Mesendoderm (in vitro differentiated cells): ENCODE measurements around the gene ADAMTSL1.

Experiments
- DNase-seq: peaks from one replicate; pipeline ENCODE4 v3.0.0; 2013
- H2AK5ac ChIP-seq: 2 replicates; pipeline ENCODE4 v1.6.1; 2013; ENCODE audit warnings: low read length, inconsistent platforms
- H2BK120ac ChIP-seq: 2 replicates; pipeline ENCODE4 v1.6.1; 2013; ENCODE audit warnings: low read depth, mild to moderate bottlenecking, low read length, moderate library complexity, mixed read lengths
- H2BK15ac ChIP-seq: replicated peaks from 2 replicates; pipeline ENCODE4 v1.6.1; 2013; ENCODE audit warnings: low read depth, mild to moderate bottlenecking, moderate library complexity
- H2BK5ac ChIP-seq: 2 replicates; pipeline ENCODE4 v1.6.1; 2013; ENCODE audit warnings: low read length, inconsistent platforms
- H3K18ac ChIP-seq: 2 replicates; pipeline ENCODE4 v1.6.1; 2013; ENCODE audit warnings: mild to moderate bottlenecking, low read length, mixed read lengths
- H3K23ac ChIP-seq: one replicate; pipeline ENCODE4 v1.6.1; 2013; ENCODE audit warnings: low read length
- H3K27ac ChIP-seq: 2 replicates; pipeline ENCODE4 v1.5.1; 2013; ENCODE audit warnings: low read depth, mild to moderate bottlenecking, inconsistent platforms, low read length, moderate library complexity
- H3K27me3 ChIP-seq: 2 replicates; pipeline ENCODE4 v1.6.1; 2013; ENCODE audit warnings: low read length, control low read depth, mild to moderate bottlenecking, inconsistent platforms; ENCODE audit not compliant: insufficient read depth, poor library complexity
- H3K36me3 ChIP-seq: 2 replicates; pipeline ENCODE4 v1.6.1; 2013; ENCODE audit warnings: low read length, inconsistent platforms; ENCODE audit not compliant: control insufficient read depth, insufficient read depth
- H3K4ac ChIP-seq: one replicate; pipeline ENCODE4 v1.6.1; 2013; ENCODE audit warnings: low read depth, mild to moderate bottlenecking, low read length, moderate library complexity
- H3K4me1 ChIP-seq: 2 replicates; pipeline ENCODE4 v1.6.1; 2013; ENCODE audit warnings: low read depth, low read length, inconsistent platforms; ENCODE audit not compliant: control insufficient read depth
- H3K4me2 ChIP-seq: 2 replicates; pipeline ENCODE4 v1.6.1; 2013; ENCODE audit warnings: low read length
- H3K4me3 ChIP-seq: 2 replicates; pipeline ENCODE4 v1.5.1; 2013; ENCODE audit warnings: mild to moderate bottlenecking, low read length
- H3K56ac ChIP-seq: one replicate; pipeline ENCODE4 v1.6.1; 2013; ENCODE audit warnings: low read length
- H3K79me1 ChIP-seq: 2 replicates; pipeline ENCODE4 v1.6.1; 2013; ENCODE audit warnings: low read length, inconsistent platforms
- H3K79me2 ChIP-seq: 2 replicates; pipeline ENCODE4 v1.6.1; 2013; ENCODE audit warnings: mild to moderate bottlenecking, low read length; ENCODE audit not compliant: control insufficient read depth, insufficient read depth
- H3K9ac ChIP-seq: 2 replicates; pipeline ENCODE4 v1.6.1; 2013; ENCODE audit warnings: low read length, inconsistent platforms
- H4K5ac ChIP-seq: one replicate; pipeline ENCODE4 v1.6.1; 2013; ENCODE audit warnings: low read length
- H4K8ac ChIP-seq: one replicate; pipeline ENCODE4 v1.6.1; 2013; ENCODE audit warnings: low read depth, mild to moderate bottlenecking, control low read depth, low read length, moderate library complexity
- WGBS: extraction: QIAGEN DNeasy Blood & Tissue Kit; methylation state at CpG from one replicate; pipeline ENCODE4 v1.1.7; 2013; ENCODE audit warnings: low lambda C conversion rate, missing lambda C conversion rate; ENCODE audit not compliant: insufficient coverage; ENCODE audit errors: extremely low coverage; 5-methylcytosine and 5-hydroxymethylcytosine counted together

Gene ADAMTSL1

DNA sequence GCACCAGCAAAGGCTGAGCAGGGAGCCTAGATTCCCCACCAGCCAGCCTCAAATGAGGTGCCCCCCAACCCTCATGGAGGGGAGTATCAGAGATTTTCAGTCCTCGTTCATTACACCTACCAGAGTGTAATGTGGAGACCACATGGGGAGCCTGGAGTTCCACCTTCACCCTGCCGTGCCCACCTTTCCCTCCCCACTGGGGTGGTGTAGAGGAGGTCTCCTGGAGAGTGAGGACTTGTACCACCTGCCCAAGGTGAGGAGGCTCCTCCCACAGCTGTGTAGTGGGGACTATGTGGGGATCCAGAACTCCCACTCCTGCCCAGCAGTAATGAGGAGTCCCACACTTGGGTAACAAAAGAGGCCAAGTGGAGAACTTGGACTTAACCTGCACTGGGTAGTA, 337.2 kb downstream of the ADAMTSL1 start:
- Histone ChIP-seq H3K23ac (no peak overlapping the region), H3K4me1 (no peaks in the 10 kb centered on the region), H2BK120ac (no peak overlapping the region), H2BK5ac (no peak overlapping the region), H3K79me1 (no peaks in the 10 kb centered on the region), H3K4me2 (no peak overlapping the region), H3K27ac (no peak overlapping the region), H4K8ac (no peak overlapping the region), H3K18ac (no peak overlapping the region), H3K27me3 (no peaks in the 10 kb centered on the region), H2BK15ac (no peak overlapping the region), H3K9ac (no peak overlapping the region), H3K36me3 (no peaks in the 10 kb centered on the region), H4K5ac (no peak overlapping the region), H3K56ac (no peak overlapping the region), H2AK5ac (no peak overlapping the region), H3K4ac (no peak overlapping the region), H3K79me2 (no peaks in the 10 kb centered on the region), H3K4me3 (no peak overlapping the region)
- WGBS = no CpG with 5 or more reads among the region's 2 CpGs
- DNase-seq = no peak

GRCh38 chr9:18819418-18819817, 345.5 kb downstream of the ADAMTSL1 start:
- no peak overlapping the region for H2BK120ac ChIP-seq
- no peak for DNase-seq
- no CpG with 5 or more reads among the region's 3 CpGs for WGBS

GRCh38 chr9:18820566-18821095, 346.7 kb downstream of the ADAMTSL1 start:
- H2AK5ac ChIP-seq = no peak overlapping the region
- H4K5ac ChIP-seq = no peak overlapping the region
- WGBS = no CpG with 5 or more reads among the region's 3 CpGs
- no peak overlapping the region for H4K8ac ChIP-seq
- no peak overlapping the region for H3K56ac ChIP-seq
- H3K9ac ChIP-seq = no peak overlapping the region
- no peak overlapping the region for H2BK120ac ChIP-seq
- no peak overlapping the region for H2BK15ac ChIP-seq
- H3K79me1 ChIP-seq = no peaks in the 10 kb centered on the region
- no peak overlapping the region for H3K18ac ChIP-seq
- H3K4me3 ChIP-seq = no peak overlapping the region
- no peak overlapping the region for H3K4me2 ChIP-seq
- H3K23ac ChIP-seq = no peak overlapping the region
- DNase-seq = no peak
- H3K79me2 ChIP-seq = no peaks in the 10 kb centered on the region
- H3K27me3 ChIP-seq = no peaks in the 10 kb centered on the region
- peaks cover 6% of the 10 kb centered on the region for H3K4me1 ChIP-seq
- H3K27ac ChIP-seq = no peak overlapping the region
- H3K4ac ChIP-seq = no peak overlapping the region
- no peaks in the 10 kb centered on the region for H3K36me3 ChIP-seq
- no peak overlapping the region for H2BK5ac ChIP-seq

More at GRCh38 chr9:18819418-18819817, 345.5 kb downstream of the ADAMTSL1 start:
- H3K27me3 ChIP-seq = no peaks in the 10 kb centered on the region
- no peak overlapping the region for H3K4me2 ChIP-seq
- H3K23ac ChIP-seq = no peak overlapping the region
- H3K79me2 ChIP-seq = no peaks in the 10 kb centered on the region
- H3K4me3 ChIP-seq = no peak overlapping the region
- no peak overlapping the region for H2AK5ac ChIP-seq
- H2BK15ac ChIP-seq = no peak overlapping the region
- no peaks in the 10 kb centered on the region for H3K79me1 ChIP-seq
- no peak overlapping the region for H3K4ac ChIP-seq
- H3K27ac ChIP-seq = no peak overlapping the region
- no peak overlapping the region for H3K9ac ChIP-seq
- H2BK5ac ChIP-seq = no peak overlapping the region
- no peak overlapping the region for H3K56ac ChIP-seq
- no peak overlapping the region for H3K18ac ChIP-seq
- H4K5ac ChIP-seq = no peak overlapping the region
- no peak overlapping the region for H4K8ac ChIP-seq
- H3K36me3 ChIP-seq = no peaks in the 10 kb centered on the region
- peaks cover 6% of the 10 kb centered on the region for H3K4me1 ChIP-seq

DNA sequence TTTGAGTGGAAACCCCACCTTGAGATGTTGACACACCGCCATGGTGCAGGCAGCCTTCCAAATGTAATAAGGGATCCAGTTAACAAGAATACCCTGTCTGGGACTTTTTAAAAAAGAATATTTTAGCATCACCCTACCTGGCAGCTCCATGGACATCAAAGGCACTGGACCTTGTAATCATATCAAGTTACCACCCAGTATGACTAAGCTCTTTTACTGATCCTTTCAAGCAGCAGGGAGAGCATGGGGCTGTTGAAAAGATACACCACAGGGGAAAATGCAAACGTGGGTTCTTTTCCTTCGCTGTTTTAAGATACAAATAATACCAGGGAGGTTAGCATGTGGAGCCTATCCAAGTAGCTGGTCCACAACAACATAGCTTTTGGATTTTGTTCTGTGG, 347.8 kb downstream of the ADAMTSL1 start:
- Histone ChIP-seq H4K8ac (no peak overlapping the region), H3K27ac (no peak overlapping the region), H3K4me3 (no peak overlapping the region), H2BK15ac (no peak overlapping the region), H3K36me3 (no peaks in the 10 kb centered on the region), H3K23ac (no peak overlapping the region), H3K79me1 (no peaks in the 10 kb centered on the region), H3K18ac (peak overlapping the region; percentile 55), H3K79me2 (no peaks in the 10 kb centered on the region), H3K4me2 (no peak overlapping the region), H3K9ac (no peak overlapping the region), H3K4me1 (peaks cover 8% of the 10 kb centered on the region), H2BK5ac (peak overlapping the region; percentile 5), H4K5ac (no peak overlapping the region), H3K56ac (no peak overlapping the region), H3K4ac (no peak overlapping the region), H2AK5ac (no peak overlapping the region), H3K27me3 (no peaks in the 10 kb centered on the region), H2BK120ac (no peak overlapping the region)
- WGBS = no CpG with 5 or more reads among the region's 3 CpGs
- DNase-seq = peak; percentile 48

DNA sequence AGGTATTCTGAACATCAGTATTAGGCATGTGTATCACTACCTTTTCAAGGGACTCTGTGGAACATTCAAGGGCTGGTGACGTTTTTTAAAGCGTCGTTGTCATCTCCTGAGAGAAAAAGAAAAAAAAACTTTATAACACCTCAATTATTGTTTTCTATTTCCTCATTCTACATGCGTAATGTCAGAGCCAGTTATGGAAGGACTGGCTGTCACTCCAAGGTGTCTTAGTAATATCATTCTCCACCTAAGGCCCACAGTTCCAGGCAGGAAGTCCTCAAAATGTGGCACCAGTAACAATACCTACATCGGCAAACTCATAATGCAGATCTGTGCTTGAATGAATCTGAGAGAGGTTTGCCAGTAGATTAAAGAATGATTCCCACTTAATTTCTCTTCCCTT, 348.9 kb downstream of the ADAMTSL1 start:
- no peak overlapping the region for H3K4me2 ChIP-seq
- H3K23ac ChIP-seq = no peak overlapping the region
- H3K27me3 ChIP-seq = no peaks in the 10 kb centered on the region
- no peak overlapping the region for H4K8ac ChIP-seq
- no peak overlapping the region for H3K56ac ChIP-seq
- no peaks in the 10 kb centered on the region for H3K36me3 ChIP-seq
- H4K5ac ChIP-seq = no peak overlapping the region
- H2BK120ac ChIP-seq = no peak overlapping the region
- no peak overlapping the region for H2BK5ac ChIP-seq
- no peak overlapping the region for H3K18ac ChIP-seq
- no peaks in the 10 kb centered on the region for H3K79me2 ChIP-seq
- H3K9ac ChIP-seq = no peak overlapping the region
- no CpG with 5 or more reads among the region's 5 CpGs for WGBS
- H2AK5ac ChIP-seq = no peak overlapping the region
- no peak overlapping the region for H3K27ac ChIP-seq
- no peak for DNase-seq
- no peak overlapping the region for H3K4me3 ChIP-seq
- H3K4me1 ChIP-seq = peaks cover 10% of the 10 kb centered on the region
- H2BK15ac ChIP-seq = peak overlapping the region; percentile 76
- no peak overlapping the region for H3K4ac ChIP-seq
- H3K79me1 ChIP-seq = no peaks in the 10 kb centered on the region

DNA sequence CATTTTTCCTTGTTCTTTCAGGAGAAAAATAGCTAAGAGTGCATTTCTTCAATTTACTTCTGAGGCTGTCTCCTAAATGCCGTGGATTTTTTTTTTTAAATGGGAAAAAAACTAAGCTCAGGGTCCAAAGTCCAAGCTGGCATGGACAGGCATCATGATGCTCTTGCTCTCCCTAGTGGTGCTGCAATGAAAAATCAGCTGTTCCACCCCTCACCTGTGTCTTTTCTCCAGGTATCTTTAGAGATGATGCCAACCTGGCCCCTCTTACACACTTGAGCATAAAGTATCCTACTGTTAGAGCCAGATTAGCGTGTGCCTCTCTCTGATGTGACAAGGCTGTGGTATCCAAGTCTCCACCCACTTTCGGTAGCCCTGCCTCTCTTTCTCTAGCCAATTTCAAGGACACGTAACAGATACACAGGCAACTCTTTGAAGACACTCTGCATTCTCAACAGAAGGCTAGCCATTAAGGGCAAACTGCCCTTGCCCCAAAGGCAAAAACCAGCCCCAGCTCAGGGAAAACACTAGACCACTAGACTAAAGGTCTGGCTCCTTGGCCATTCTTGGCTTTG, 350.2 kb downstream of the ADAMTSL1 start:
- Histone ChIP-seq H4K8ac (no peak overlapping the region), H2AK5ac (no peak overlapping the region), H3K36me3 (no peaks in the 10 kb centered on the region), H2BK15ac (no peak overlapping the region), H3K4me3 (no peak overlapping the region), H3K4ac (no peak overlapping the region), H3K4me2 (no peak overlapping the region), H3K79me2 (no peaks in the 10 kb centered on the region), H2BK5ac (no peak overlapping the region), H3K18ac (no peak overlapping the region), H3K4me1 (peaks cover 10% of the 10 kb centered on the region), H2BK120ac (no peak overlapping the region), H4K5ac (no peak overlapping the region), H3K27me3 (no peaks in the 10 kb centered on the region), H3K79me1 (no peaks in the 10 kb centered on the region), H3K56ac (no peak overlapping the region), H3K9ac (no peak overlapping the region), H3K27ac (no peak overlapping the region), H3K23ac (no peak overlapping the region)
- WGBS = no CpG with 5 or more reads among the region's 4 CpGs
- DNase-seq = peak; percentile 53
